Parathyroid adenoma (tissue), 2 donors: ENCODE results near the gene MSX1.

Source experiments
- H2AFZ ChIP-seq: fragments of 300-600 bp; sonication (generic); one replicate; pipeline ENCODE4 v1.7.0; 2017; ENCODE audit warnings: antibody characterized with exemption, mild to moderate bottlenecking
- H3K27ac ChIP-seq: fragments of 300-600 bp; sonication (generic); one replicate; pipeline ENCODE4 v1.7.0; 2017
- H3K27me3 ChIP-seq: fragments of 300-600 bp; sonication (generic); one replicate; pipeline ENCODE4 v1.7.0; 2017; ENCODE audit warnings: low read length; ENCODE audit not compliant: control insufficient read depth, insufficient read depth
- H3K36me3 ChIP-seq: fragments of 300-600 bp; sonication (generic); one replicate; pipeline ENCODE4 v1.7.0; 2017; ENCODE audit warnings: low read length; ENCODE audit not compliant: control insufficient read depth, insufficient read depth
- H3K4me1 ChIP-seq: fragments of 300-600 bp; sonication (generic); one replicate; pipeline ENCODE4 v1.7.0; 2017; ENCODE audit warnings: control low read depth
- H3K4me2 ChIP-seq: fragments of 300-600 bp; sonication (generic); one replicate; pipeline ENCODE4 v1.7.0; 2017; ENCODE audit warnings: low read length
- H3K4me3 ChIP-seq: fragments of 300-600 bp; sonication (generic); one replicate; pipeline ENCODE4 v1.7.0; 2017; ENCODE audit warnings: low read depth, low read length
- H3K79me2 ChIP-seq: fragments of 300-600 bp; sonication (generic); one replicate; pipeline ENCODE4 v1.7.0; 2017; ENCODE audit warnings: control low read depth
- H3K9ac ChIP-seq: fragments of 300-600 bp; sonication (generic); one replicate; pipeline ENCODE4 v1.7.0; 2017; ENCODE audit warnings: mild to moderate bottlenecking
- H3K9me3 ChIP-seq: fragments of 300-600 bp; sonication (generic); one replicate; pipeline ENCODE4 v1.7.0; 2017; ENCODE audit warnings: low read length; ENCODE audit not compliant: control insufficient read depth
- TF ChIP-seq, protein P1 (sequence below): fragments of 300-600 bp; sonication (generic); IDR thresholded peaks from one replicate; pipeline ENCODE4 v1.7.0; 2017; ENCODE audit warnings: antibody characterized with exemption, mild to moderate bottlenecking
- donor health status: primary hyperparathyroidism.

MSX1 gene

DNA sequence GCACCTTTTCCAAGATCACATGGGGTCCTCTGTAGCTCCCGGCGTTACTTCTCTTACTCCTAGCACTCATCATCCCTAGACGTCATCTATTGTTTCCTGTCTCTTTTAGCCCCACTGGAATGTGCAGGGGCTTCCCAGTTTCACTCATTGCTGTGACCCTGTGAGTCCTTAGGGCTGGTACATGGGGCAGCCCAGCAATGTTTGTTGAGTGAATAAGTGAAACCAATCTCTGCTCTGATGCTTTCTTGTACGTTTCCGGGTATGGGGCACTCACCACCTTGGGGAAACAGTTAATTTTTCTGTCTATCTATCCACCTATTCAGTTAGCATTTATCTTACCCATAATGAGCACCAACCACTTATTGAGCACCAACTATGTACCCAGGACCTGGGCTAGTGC is 16.1 kb downstream of the MSX1 start:
- Histone ChIP-seq H3K4me1 (no peaks in the 10 kb centered on the region), H3K27me3 (peaks cover 10% of the 10 kb centered on the region)

GRCh38 chr4:4876945-4877661 is 17.6 kb downstream of the MSX1 start:
- Histone ChIP-seq H3K79me2 (no peaks in the 10 kb centered on the region), H3K9ac (no peak overlapping the region), H3K4me2 (no peak overlapping the region), H3K27ac (no peak overlapping the region), H3K36me3 (no peaks in the 10 kb centered on the region), H3K9me3 (no peaks in the 10 kb centered on the region), H3K4me3 (no peak overlapping the region), H3K27me3 (peaks cover 5% of the 10 kb centered on the region), H3K4me1 (no peaks in the 10 kb centered on the region), H2AFZ (no peak overlapping the region)
- TF ChIP-seq, protein P1, sequence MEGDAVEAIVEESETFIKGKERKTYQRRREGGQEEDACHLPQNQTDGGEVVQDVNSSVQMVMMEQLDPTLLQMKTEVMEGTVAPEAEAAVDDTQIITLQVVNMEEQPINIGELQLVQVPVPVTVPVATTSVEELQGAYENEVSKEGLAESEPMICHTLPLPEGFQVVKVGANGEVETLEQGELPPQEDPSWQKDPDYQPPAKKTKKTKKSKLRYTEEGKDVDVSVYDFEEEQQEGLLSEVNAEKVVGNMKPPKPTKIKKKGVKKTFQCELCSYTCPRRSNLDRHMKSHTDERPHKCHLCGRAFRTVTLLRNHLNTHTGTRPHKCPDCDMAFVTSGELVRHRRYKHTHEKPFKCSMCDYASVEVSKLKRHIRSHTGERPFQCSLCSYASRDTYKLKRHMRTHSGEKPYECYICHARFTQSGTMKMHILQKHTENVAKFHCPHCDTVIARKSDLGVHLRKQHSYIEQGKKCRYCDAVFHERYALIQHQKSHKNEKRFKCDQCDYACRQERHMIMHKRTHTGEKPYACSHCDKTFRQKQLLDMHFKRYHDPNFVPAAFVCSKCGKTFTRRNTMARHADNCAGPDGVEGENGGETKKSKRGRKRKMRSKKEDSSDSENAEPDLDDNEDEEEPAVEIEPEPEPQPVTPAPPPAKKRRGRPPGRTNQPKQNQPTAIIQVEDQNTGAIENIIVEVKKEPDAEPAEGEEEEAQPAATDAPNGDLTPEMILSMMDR = no peak

More for the DNA sequence above, 16.1 kb downstream of the MSX1 start:
- TF ChIP-seq, protein P1 = no peak
- H3K4me2 ChIP-seq = no peak overlapping the region
- H3K4me3 ChIP-seq = no peak overlapping the region
- H3K9ac ChIP-seq = no peak overlapping the region
- no peaks in the 10 kb centered on the region for H3K36me3 ChIP-seq
- H2AFZ ChIP-seq = no peak overlapping the region
- H3K9me3 ChIP-seq = no peaks in the 10 kb centered on the region
- no peaks in the 10 kb centered on the region for H3K79me2 ChIP-seq
- H3K27ac ChIP-seq = no peak overlapping the region

DNA sequence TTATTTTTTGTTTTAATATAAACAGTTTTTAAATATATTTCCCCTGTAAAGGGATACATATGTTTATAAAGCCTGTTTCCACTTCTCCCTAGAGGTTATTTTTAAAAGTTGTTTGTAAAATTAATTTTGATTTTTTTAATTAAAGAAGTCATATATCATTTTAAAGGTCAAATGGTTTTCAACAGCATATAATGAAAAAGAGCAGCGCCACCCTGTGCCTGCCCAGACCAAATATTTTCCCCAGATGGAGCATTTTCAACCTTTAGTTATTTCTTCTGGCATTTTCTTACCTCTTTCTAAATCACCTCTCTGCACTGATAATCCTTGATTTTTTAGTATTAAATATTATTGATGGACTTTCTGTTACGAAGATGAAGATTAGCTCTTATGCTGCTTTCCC is 21.0 kb downstream of the MSX1 start:
- Histone ChIP-seq H3K36me3 (no peaks in the 10 kb centered on the region), H3K27ac (no peak overlapping the region), H3K79me2 (no peaks in the 10 kb centered on the region), H3K4me2 (no peak overlapping the region), H3K27me3 (peaks cover 4% of the 10 kb centered on the region), H3K4me1 (no peaks in the 10 kb centered on the region), H3K4me3 (no peak overlapping the region), H3K9ac (no peak overlapping the region), H3K9me3 (no peaks in the 10 kb centered on the region), H2AFZ (no peak overlapping the region)
- TF ChIP-seq, protein P1 = no peak

DNA sequence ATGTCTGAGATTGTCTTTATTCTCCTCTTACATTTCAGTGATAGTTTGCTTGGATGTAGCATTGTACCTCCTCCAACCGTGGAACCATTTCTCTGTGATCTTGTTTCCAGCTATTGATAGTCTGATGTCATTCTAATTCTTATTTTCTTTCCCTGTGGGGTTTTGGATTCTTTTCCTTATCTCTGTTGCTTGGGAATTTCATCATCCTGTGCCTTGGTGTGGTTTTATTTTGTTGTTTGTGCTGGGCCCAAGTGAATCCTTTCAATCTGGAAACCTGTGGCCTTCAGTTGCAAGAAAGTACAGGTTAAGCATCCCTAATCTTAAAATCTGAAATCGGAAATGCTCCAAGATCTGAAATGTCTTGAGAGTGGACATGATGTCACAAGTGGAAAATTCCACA is 22.0 kb downstream of the MSX1 start:
- Histone ChIP-seq H3K4me3 (no peak overlapping the region), H3K36me3 (no peaks in the 10 kb centered on the region), H2AFZ (no peak overlapping the region), H3K27me3 (no peaks in the 10 kb centered on the region), H3K4me2 (no peak overlapping the region), H3K4me1 (no peaks in the 10 kb centered on the region), H3K9ac (no peak overlapping the region), H3K79me2 (no peaks in the 10 kb centered on the region), H3K27ac (no peak overlapping the region), H3K9me3 (no peaks in the 10 kb centered on the region)
- TF ChIP-seq, protein P1 = no peak

- no peak overlapping the region for H3K4me3 ChIP-seq
- TF ChIP-seq, protein P1 = no peak
- H3K4me1 ChIP-seq = no peaks in the 10 kb centered on the region
- no peaks in the 10 kb centered on the region for H3K36me3 ChIP-seq
- no peak overlapping the region for H2AFZ ChIP-seq
- no peaks in the 10 kb centered on the region for H3K79me2 ChIP-seq
- H3K27ac ChIP-seq = no peak overlapping the region
- H3K4me2 ChIP-seq = no peak overlapping the region
- H3K9ac ChIP-seq = no peak overlapping the region
- no peaks in the 10 kb centered on the region for H3K27me3 ChIP-seq
- H3K9me3 ChIP-seq = no peaks in the 10 kb centered on the region
Observed at GRCh38 chr4:4884611-4885010, 25.1 kb downstream of the MSX1 start.
